Liver (tissue), 3 donors: ENCODE data around the gene ZNF536.

Experiments used
- CTCF ChIP-seq: fragments of 150-350 bp; IDR thresholded peaks from 2 replicates; pipeline ENCODE4 v1.5.1; 2017; ENCODE audit warnings: improper control_type of control experiment, low read depth, low read length; ENCODE audit not compliant: missing input control
- GABPA ChIP-seq, 2 donors: IDR thresholded peaks in 1 of 2; conservative IDR thresholded peaks in 1 of 2; 2 replicates each; pipeline ENCODE4 v1.6.1; 2016; ENCODE audit warnings: antibody characterized with exemption in 2 of 2, mild to moderate bottlenecking in 1 of 2, moderate library complexity in 1 of 2
- MAX ChIP-seq: IDR thresholded peaks from 2 replicates; pipeline ENCODE4 v1.6.1; 2016; ENCODE audit warnings: antibody characterized with exemption
- REST ChIP-seq: IDR thresholded peaks from 2 replicates; pipeline ENCODE4 v1.6.1; 2016; ENCODE audit warnings: antibody characterized with exemption, mild to moderate bottlenecking
- SP1 ChIP-seq: IDR thresholded peaks from 2 replicates; pipeline ENCODE4 v1.6.1; 2018; ENCODE audit warnings: antibody characterized with exemption, mild to moderate bottlenecking
- YY1 ChIP-seq: IDR thresholded peaks from 2 replicates; pipeline ENCODE4 v1.6.1; 2016; ENCODE audit warnings: antibody characterized with exemption, mild to moderate bottlenecking
- donor health status: healthy.
- donor health status: healthy.

- TF ChIP-seq CTCF = no peak
- TF ChIP-seq GABPA (IDR thresholded peaks at IDR 0.05 in 1 of 2, conservative IDR thresholded peaks at IDR 0.05 in 1 of 2) = no peak
- TF ChIP-seq MAX = no peak
- no peak for TF ChIP-seq REST
- TF ChIP-seq SP1 = no peak
- no peak for TF ChIP-seq YY1
Measured at GRCh38 chr19:30547246-30547645, 175.1 kb downstream of the ZNF536 start.
